OCI-LY7 (cell line): ENCODE results near the gene CREB5. TPM values are rescaled to one million over a fixed set of nuclear protein-coding genes. Genes with fewer than 3 reads are reported as not detected.

Experiments used
- BruUV-seq: library from RNA; stranded (reverse); fragments of 400-500 nt; replicated peaks from 2 replicates; lab custom pipeline; 2021; lab: Mats Ljungman, UMichigan
- CTCF ChIA-PET: fragments of 300-600 bp; sonication (Branson Sonifier 250); formaldehyde crosslinking; loops from one replicate; lab custom pipeline; 2022; ENCODE audit warnings: antibody characterized with exemption; ENCODE audit not compliant: unreplicated experiment; lab: Charles Lee
- POLR2A ChIA-PET: fragments of 300-600 bp; sonication (Branson Sonifier 250); formaldehyde crosslinking; loops from one replicate; lab custom pipeline; 2022; ENCODE audit warnings: antibody characterized with exemption; lab: Charles Lee
- DNase-seq: peaks from one replicate; pipeline ENCODE4 v3.0.0-alpha.2; 2015; ENCODE audit warnings: low spot score
- H2AFZ ChIP-seq: fragments of 200-600 bp; sonication (generic), shearing (Covaris generic); 2 replicates; pipeline ENCODE4 v1.6.1; 2014; ENCODE audit warnings: mild to moderate bottlenecking, antibody characterized with exemption, low read length, moderate library complexity
- H3K27ac ChIP-seq: fragments of 200-600 bp; sonication (generic); 2 replicates; pipeline ENCODE4 v1.5.1; 2014; ENCODE audit warnings: mixed run types, low read depth, mild to moderate bottlenecking, moderate library complexity, low read length, inconsistent platforms; ENCODE audit not compliant: poor library complexity, severe bottlenecking
- H3K36me3 ChIP-seq: fragments of 200-600 bp; sonication (generic); 2 replicates; pipeline ENCODE4 v1.6.1; 2014; ENCODE audit warnings: mild to moderate bottlenecking, antibody characterized with exemption, low read length, moderate library complexity, mixed read lengths; ENCODE audit not compliant: insufficient read depth
- H3K4me1 ChIP-seq: fragments of 200-600 bp; sonication (generic); 2 replicates; pipeline ENCODE4 v1.5.1; 2014; ENCODE audit warnings: mild to moderate bottlenecking, low read length; ENCODE audit not compliant: insufficient read depth, poor library complexity, severe bottlenecking
- H3K4me2 ChIP-seq: fragments of 200-600 bp; sonication (generic); 2 replicates; pipeline ENCODE4 v1.6.1; 2014; ENCODE audit warnings: mild to moderate bottlenecking, low read length
- H3K4me3 ChIP-seq: fragments of 200-600 bp; sonication (generic); 2 replicates; pipeline ENCODE4 v1.5.1; 2014; ENCODE audit warnings: mild to moderate bottlenecking, low read depth, low read length; ENCODE audit not compliant: poor library complexity, severe bottlenecking
- H3K79me2 ChIP-seq: fragments of 200-600 bp; sonication (generic); 2 replicates; pipeline ENCODE4 v1.6.1; 2016; ENCODE audit warnings: low read depth, mild to moderate bottlenecking, low read length, moderate library complexity, mixed read lengths; ENCODE audit not compliant: insufficient read depth
- H3K9me2 ChIP-seq: fragments of 200-600 bp; sonication (generic); 2 replicates; pipeline ENCODE4 v1.6.1; 2016; ENCODE audit warnings: mild to moderate bottlenecking, low read length, mixed read lengths; ENCODE audit not compliant: insufficient read depth
- H3K9me3 ChIP-seq: fragments of 200-600 bp; sonication (generic); 2 replicates; pipeline ENCODE4 v1.6.1; 2014; ENCODE audit warnings: mild to moderate bottlenecking, mixed run types, low read length, mixed read lengths
- H4K20me1 ChIP-seq: fragments of 200-600 bp; sonication (generic); 2 replicates; pipeline ENCODE4 v1.6.1; 2014; ENCODE audit warnings: mild to moderate bottlenecking, antibody characterized with exemption, low read length, moderate library complexity, mixed read lengths; ENCODE audit not compliant: insufficient read depth
- CTCF ChIP-seq: fragments of 200-600 bp; sonication (generic); conservative IDR thresholded peaks from 2 replicates; pipeline ENCODE4 v1.5.1; 2014; ENCODE audit warnings: mild to moderate bottlenecking, antibody characterized with exemption, low read length, moderate library complexity, mixed read lengths
- EZH2phosphoT487 ChIP-seq: fragments of 200-600 bp; sonication (generic); IDR thresholded peaks from 2 replicates; pipeline ENCODE4 v1.6.1; 2018; ENCODE audit warnings: low read depth, borderline replicate concordance, mild to moderate bottlenecking, mixed run types, antibody characterized with exemption, low read length, moderate library complexity, mixed read lengths
- intact Hi-C: fragments of 100-400 bp; cut with micrococcal nuclease; formaldehyde crosslinking; loops from one replicate; pipeline ENCODE4 v1.10.0; 2022; ENCODE audit not compliant: unreplicated experiment
- total RNA-seq, 2 experiments: library from RNA; depleted of rRNA in 1 of 2; stranded (reverse); fragments of >200 nt in 1 of 2; shearing (Covaris generic) in 1 of 2; gene quantifications; 2 replicates each; pipeline ENCODE4 v1.2.3, GENCODE V29; 2014 to 2022

Gene CREB5
- total RNA-seq, 2 experiments from 2014 or later: 2.0 to 13.3 TPM

- TF ChIP-seq CTCF (no peak), EZH2phosphoT487 (no peak)
- Histone ChIP-seq H3K4me1 (no peaks in the 10 kb centered on the region), H4K20me1 (no peaks in the 10 kb centered on the region), H3K9me3 (no peaks in the 10 kb centered on the region), H3K79me2 (no peaks in the 10 kb centered on the region), H3K4me3 (no peak overlapping the region), H3K36me3 (no peaks in the 10 kb centered on the region), H3K27ac (no peak overlapping the region), H2AFZ (no peak overlapping the region), H3K4me2 (no peak overlapping the region), H3K9me2 (no peaks in the 10 kb centered on the region)
- POLR2A ChIA-PET: no interaction called here
- no TSS peak for BruUV-seq
- intact Hi-C loops: no loop called here
- no peak for DNase-seq
- CTCF ChIA-PET: no interaction called here
Measured at GRCh38 chr7:28873365-28873764, 461.0 kb downstream of the CREB5 start.

- Histone ChIP-seq H3K4me1 (no peaks in the 10 kb centered on the region), H3K9me2 (no peaks in the 10 kb centered on the region), H4K20me1 (no peaks in the 10 kb centered on the region), H3K36me3 (no peaks in the 10 kb centered on the region), H3K79me2 (no peaks in the 10 kb centered on the region; the same call in 1 of the 2 replicates), H2AFZ (no peak overlapping the region), H3K4me2 (no peak overlapping the region), H3K27ac (no peak overlapping the region), H3K4me3 (no peak overlapping the region), H3K9me3 (no peaks in the 10 kb centered on the region)
- ChIA-PET POLR2A (no interaction called here), CTCF (no interaction called here)
- no peak for DNase-seq
- BruUV-seq: no TSS peak
- intact Hi-C loops: no loop called here
- TF ChIP-seq EZH2phosphoT487 (no peak), CTCF (no peak)
Measured at GRCh38 chr7:28874001-28874400, 461.7 kb downstream of the CREB5 start.

Other genes with a start within 250 kb of the CREB5 start
- 4.6 and 6.3 TPM in 2 replicates for gene JAZF1, start 231.7 kb upstream of the CREB5 start, total RNA-seq (2014; rRNA removed; shearing (Covaris generic))
- gene JAZF1, start 231.7 kb upstream of the CREB5 start, total RNA-seq (2022): 25.0 and 33.9 TPM in 2 replicates